Suprapubic skin (tissue), 4 donors: ENCODE data around the gene COL20A1. TPM values are rescaled to one million over a fixed set of nuclear protein-coding genes. Genes with fewer than 3 reads are reported as not detected.

Experiments
- DNase-seq, 2 donors: peaks; one replicate each; pipeline ENCODE4 v3.0.0-alpha.2; 2019; ENCODE audit warnings: low spot score in 2 of 2
- H3K27ac ChIP-seq: fragments of 200-600 bp; sonication (generic); one replicate; pipeline ENCODE4 v1.5.1; 2019
- H3K27me3 ChIP-seq: fragments of 200-600 bp; sonication (generic); one replicate; pipeline ENCODE4 v1.5.1; 2019
- H3K36me3 ChIP-seq: fragments of 200-600 bp; sonication (generic); one replicate; pipeline ENCODE4 v1.5.1; 2019
- H3K4me1 ChIP-seq: fragments of 200-600 bp; sonication (generic); one replicate; pipeline ENCODE4 v1.5.1; 2019
- H3K4me3 ChIP-seq: fragments of 200-600 bp; sonication (generic); one replicate; pipeline ENCODE4 v1.5.1; 2019; ENCODE audit warnings: mild to moderate bottlenecking
- H3K9me3 ChIP-seq: fragments of 200-600 bp; sonication (generic); one replicate; pipeline ENCODE4 v1.5.1; 2019
- CTCF ChIP-seq, 2 donors: fragments of 200-600 bp in 1 of 2; fragments of 450-650 bp in 1 of 2; sonication (generic) in 1 of 2; IDR thresholded peaks; one replicate each; pipeline ENCODE4 v1.5.1; 2016 to 2019; ENCODE audit warnings: antibody characterized with exemption in 2 of 2, mild to moderate bottlenecking in 1 of 2, moderate library complexity in 1 of 2
- EP300 ChIP-seq: sonication (generic); formaldehyde crosslinking; IDR thresholded peaks from one replicate; pipeline ENCODE4 v1.6.1; 2017; ENCODE audit warnings: antibody characterized with exemption
- POLR2A ChIP-seq, 2 donors: fragments of 450-650 bp; IDR thresholded peaks; one replicate each; pipeline ENCODE4 v1.6.1; 2017; ENCODE audit warnings: antibody characterized with exemption in 2 of 2, mild to moderate bottlenecking in 2 of 2, moderate library complexity in 2 of 2
- POLR2AphosphoS5 ChIP-seq, 3 donors: sonication (generic); formaldehyde crosslinking; IDR thresholded peaks; one replicate each; pipeline ENCODE4 v1.6.1; 2017; ENCODE audit warnings: antibody characterized with exemption in 3 of 3
- WGBS: methylation state at CpG from one replicate; pipeline ENCODE4 v1.1.5; 2018; 5-methylcytosine and 5-hydroxymethylcytosine counted together
- total RNA-seq, 4 donors: library from RNA; depleted of rRNA; stranded (reverse); fragments of >200 nt; gene quantifications; one replicate each; pipeline ENCODE4 v1.1.0, GENCODE V29; 2016

Gene COL20A1
- total RNA-seq, 4 donors from 2014 or later, result not detected

GRCh38 chr20:63328718-63329275 is 35.8 kb downstream of the COL20A1 start:
- Histone ChIP-seq H3K9me3 (no peaks in the 10 kb centered on the region), H3K27ac (no peak overlapping the region), H3K27me3 (peaks cover 54% of the 10 kb centered on the region), H3K4me1 (peaks cover 15% of the 10 kb centered on the region), H3K4me3 (no peak overlapping the region), H3K36me3 (no peaks in the 10 kb centered on the region)
- 70% methylated on average over 9 of the region's 21 CpGs for WGBS
- TF ChIP-seq POLR2AphosphoS5 (IDR thresholded peaks at IDR 0.05) (no peak), CTCF (IDR thresholded peaks at IDR 0.05) (no peak), EP300 (no peak), POLR2A (IDR thresholded peaks at IDR 0.05) (no peak)
- no peak for DNase-seq

GRCh38 chr20:63329331-63330083 is 36.5 kb downstream of the COL20A1 start:
- H3K4me3 ChIP-seq, result no peak overlapping the region
- 82% methylated on average over 13 of the region's 18 CpGs for WGBS
- H3K4me1 ChIP-seq, result peaks cover 15% of the 10 kb centered on the region
- H3K27me3 ChIP-seq, result peaks cover 57% of the 10 kb centered on the region
- TF ChIP-seq POLR2A (IDR thresholded peaks at IDR 0.05), result no peak
- no peak for TF ChIP-seq POLR2AphosphoS5 (IDR thresholded peaks at IDR 0.05)
- no peak for TF ChIP-seq CTCF (IDR thresholded peaks at IDR 0.05)
- no peak for TF ChIP-seq EP300
- no peak for DNase-seq
- no peaks in the 10 kb centered on the region for H3K9me3 ChIP-seq
- H3K36me3 ChIP-seq, result no peaks in the 10 kb centered on the region
- no peak overlapping the region for H3K27ac ChIP-seq

GRCh38 chr20:63330084-63330760 is 37.2 kb downstream of the COL20A1 start:
- Histone ChIP-seq H3K9me3 (no peaks in the 10 kb centered on the region), H3K27ac (no peak overlapping the region), H3K4me3 (no peak overlapping the region), H3K36me3 (no peaks in the 10 kb centered on the region), H3K4me1 (peaks cover 15% of the 10 kb centered on the region), H3K27me3 (peaks cover 55% of the 10 kb centered on the region)
- no peak for TF ChIP-seq POLR2A (IDR thresholded peaks at IDR 0.05)
- no peak for TF ChIP-seq POLR2AphosphoS5 (IDR thresholded peaks at IDR 0.05)
- no peak for TF ChIP-seq EP300
- TF ChIP-seq CTCF (IDR thresholded peaks at IDR 0.05), result no peak
- 77% methylated on average over 3 of the region's 20 CpGs for WGBS
- no peak for DNase-seq

GRCh38 chr20:63330940-63331339 is 38.0 kb downstream of the COL20A1 start:
- Histone ChIP-seq H3K27me3 (peaks cover 57% of the 10 kb centered on the region), H3K4me1 (peaks cover 15% of the 10 kb centered on the region), H3K4me3 (no peak overlapping the region), H3K9me3 (no peaks in the 10 kb centered on the region), H3K36me3 (no peaks in the 10 kb centered on the region), H3K27ac (no peak overlapping the region)
- 53% methylated on average over 11 of the region's 13 CpGs for WGBS
- DNase-seq, result no peak
- TF ChIP-seq EP300 (no peak), POLR2A (IDR thresholded peaks at IDR 0.05) (no peak), POLR2AphosphoS5 (IDR thresholded peaks at IDR 0.05) (no peak), CTCF (IDR thresholded peaks at IDR 0.05) (no peak)
